NB4 (cell line): ENCODE data around the gene SLC23A1.

ENCODE experiments used
- MYC ChIP-seq: IDR thresholded peaks from 2 replicates; pipeline ENCODE4 v1.6.1; 2011; ENCODE audit warnings: low read depth, low read length
- POLR2A ChIP-seq: IDR thresholded peaks from 2 replicates; pipeline ENCODE4 v1.6.1; 2011; ENCODE audit warnings: mild to moderate bottlenecking; ENCODE audit not compliant: insufficient read length; ENCODE audit errors: extremely low read depth
- TF ChIP-seq, protein P1 (sequence below): IDR thresholded peaks from one replicate; pipeline ENCODE4 v1.5.1; 2012; ENCODE audit warnings: low read depth, low read length
- TF ChIP-seq, protein P2 (sequence below): IDR thresholded peaks from 2 replicates; pipeline ENCODE4 v1.6.1; 2011; ENCODE audit warnings: low read depth, low read length

GRCh38 chr5:139368613-139369012 lies 14.5 kb downstream of the SLC23A1 start:
- TF ChIP-seq, protein P1, sequence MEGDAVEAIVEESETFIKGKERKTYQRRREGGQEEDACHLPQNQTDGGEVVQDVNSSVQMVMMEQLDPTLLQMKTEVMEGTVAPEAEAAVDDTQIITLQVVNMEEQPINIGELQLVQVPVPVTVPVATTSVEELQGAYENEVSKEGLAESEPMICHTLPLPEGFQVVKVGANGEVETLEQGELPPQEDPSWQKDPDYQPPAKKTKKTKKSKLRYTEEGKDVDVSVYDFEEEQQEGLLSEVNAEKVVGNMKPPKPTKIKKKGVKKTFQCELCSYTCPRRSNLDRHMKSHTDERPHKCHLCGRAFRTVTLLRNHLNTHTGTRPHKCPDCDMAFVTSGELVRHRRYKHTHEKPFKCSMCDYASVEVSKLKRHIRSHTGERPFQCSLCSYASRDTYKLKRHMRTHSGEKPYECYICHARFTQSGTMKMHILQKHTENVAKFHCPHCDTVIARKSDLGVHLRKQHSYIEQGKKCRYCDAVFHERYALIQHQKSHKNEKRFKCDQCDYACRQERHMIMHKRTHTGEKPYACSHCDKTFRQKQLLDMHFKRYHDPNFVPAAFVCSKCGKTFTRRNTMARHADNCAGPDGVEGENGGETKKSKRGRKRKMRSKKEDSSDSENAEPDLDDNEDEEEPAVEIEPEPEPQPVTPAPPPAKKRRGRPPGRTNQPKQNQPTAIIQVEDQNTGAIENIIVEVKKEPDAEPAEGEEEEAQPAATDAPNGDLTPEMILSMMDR: no peak
- no peak for TF ChIP-seq POLR2A
- TF ChIP-seq MYC: no peak
- TF ChIP-seq, protein P2, sequence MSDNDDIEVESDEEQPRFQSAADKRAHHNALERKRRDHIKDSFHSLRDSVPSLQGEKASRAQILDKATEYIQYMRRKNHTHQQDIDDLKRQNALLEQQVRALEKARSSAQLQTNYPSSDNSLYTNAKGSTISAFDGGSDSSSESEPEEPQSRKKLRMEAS: no peak
